Measurements from ENCODE around the gene SIN3A. TPM values are rescaled to one million over a fixed set of nuclear protein-coding genes. Genes with fewer than 3 reads are reported as not detected.
"Not testable (repeated sequence)": the region's sequence is repeated elsewhere in the genome, so short reads cannot be mapped to it uniquely, and the experiment has no call there.

The SIN3A gene
- total and polyA plus RNA-seq, 2 donors from 2014 or later, result 9.2 to 74.3 TPM

- no peaks in the 10 kb centered on the region for H3K4me1 ChIP-seq (ENCODE audit: control insufficient read depth in 2 of 3, insufficient read depth in 2 of 3, low read depth in 1 of 3, low read length in 3 of 3)
- DNase-seq (no peak), FAIRE-seq (no peak)
Observed at GRCh38 chr15:75483106-75483505, 31.6 kb upstream of the SIN3A start.

GRCh38 chr15:75480463-75480862 is 29.0 kb upstream of the SIN3A start:
- H3K9me3 ChIP-seq (ENCODE audit: control insufficient read depth in 2 of 3, insufficient read depth in 1 of 3, low read length in 3 of 3); H3K27me3 ChIP-seq (ENCODE audit: control insufficient read depth, insufficient read depth, low read length); intact Hi-C loops (cut with DNase I); H3K4me3 ChIP-seq (ENCODE audit: low read length in 3 of 3); FAIRE-seq; DNase-seq; H3K27ac ChIP-seq (ENCODE audit: low read depth in 2 of 2, low read length in 2 of 2); H3K4me1 ChIP-seq (ENCODE audit: control insufficient read depth in 2 of 3, insufficient read depth in 2 of 3, low read depth in 1 of 3, low read length in 3 of 3); H3K9ac ChIP-seq (ENCODE audit: low read length in 3 of 3): not testable (repeated sequence)
- H3K36me3 ChIP-seq (ENCODE audit: control insufficient read depth in 2 of 3, insufficient read depth in 3 of 3, low read length in 3 of 3), result peaks cover 2 to 12% (median 2%) of the 10 kb centered on the region in 3 donors

More at GRCh38 chr15:75483106-75483505, 31.6 kb upstream of the SIN3A start:
- H3K36me3 ChIP-seq (ENCODE audit: control insufficient read depth in 2 of 3, insufficient read depth in 3 of 3, low read length in 3 of 3), result peaks cover 2 to 15% (median 4%) of the 10 kb centered on the region in 3 donors
- no peak overlapping the region for H3K27ac ChIP-seq (ENCODE audit: low read depth in 2 of 2, low read length in 2 of 2)
- TF ChIP-seq CTCF (IDR thresholded peaks at IDR 0.05; ENCODE audit: borderline replicate concordance, extremely low read depth, insufficient read depth), result no peak
- intact Hi-C loops (cut with DNase I), result no loop called here
- H3K9ac ChIP-seq (ENCODE audit: low read length in 3 of 3), result no peak overlapping the region
- H3K4me3 ChIP-seq (ENCODE audit: low read length in 3 of 3), result no peak overlapping the region
- H3K9me3 ChIP-seq (ENCODE audit: control insufficient read depth in 2 of 3, insufficient read depth in 1 of 3, low read length in 3 of 3), result peaks cover 0 to 1% (median 0%) of the 10 kb centered on the region in 3 donors
- H3K27me3 ChIP-seq (ENCODE audit: control insufficient read depth, insufficient read depth, low read length), result no peaks in the 10 kb centered on the region

- FAIRE-seq, result no peak
- Histone ChIP-seq H3K4me3 (ENCODE audit: low read length in 3 of 3) (no peak overlapping the region), H3K9ac (ENCODE audit: low read length in 3 of 3) (no peak overlapping the region), H3K36me3 (ENCODE audit: control insufficient read depth in 2 of 3, insufficient read depth in 3 of 3, low read length in 3 of 3) (peaks cover 2 to 10% (median 2%) of the 10 kb centered on the region in 3 donors), H3K27ac (ENCODE audit: low read depth in 2 of 2, low read length in 2 of 2) (no peak overlapping the region), H3K27me3 (ENCODE audit: control insufficient read depth, insufficient read depth, low read length) (no peaks in the 10 kb centered on the region), H3K4me1 (ENCODE audit: control insufficient read depth in 2 of 3, insufficient read depth in 2 of 3, low read depth in 1 of 3, low read length in 3 of 3) (no peaks in the 10 kb centered on the region), H3K9me3 (ENCODE audit: control insufficient read depth in 2 of 3, insufficient read depth in 1 of 3, low read length in 3 of 3) (peaks cover 0 to 1% (median 0%) of the 10 kb centered on the region in 3 donors)
- intact Hi-C loops (cut with DNase I), result no loop called here
- DNase-seq, result no peak
- no peak for TF ChIP-seq CTCF (IDR thresholded peaks at IDR 0.05; ENCODE audit: borderline replicate concordance, extremely low read depth, insufficient read depth)
Observed at GRCh38 chr15:75479670-75480069, 28.2 kb upstream of the SIN3A start.

- H3K9me3 ChIP-seq (ENCODE audit: control insufficient read depth in 2 of 3, insufficient read depth in 1 of 3, low read length in 3 of 3); H3K27me3 ChIP-seq (ENCODE audit: control insufficient read depth, insufficient read depth, low read length); DNase-seq; H3K4me1 ChIP-seq (ENCODE audit: control insufficient read depth in 2 of 3, insufficient read depth in 2 of 3, low read depth in 1 of 3, low read length in 3 of 3); H3K4me3 ChIP-seq (ENCODE audit: low read length in 3 of 3); FAIRE-seq; H3K9ac ChIP-seq (ENCODE audit: low read length in 3 of 3); intact Hi-C loops (cut with DNase I); H3K27ac ChIP-seq (ENCODE audit: low read depth in 2 of 2, low read length in 2 of 2): not testable (repeated sequence)
- peaks cover 2 to 12% (median 6%) of the 10 kb centered on the region in 3 donors for H3K36me3 ChIP-seq (ENCODE audit: control insufficient read depth in 2 of 3, insufficient read depth in 3 of 3, low read length in 3 of 3)
Observed at GRCh38 chr15:75477094-75477493, 25.6 kb upstream of the SIN3A start.
